ENCODE data around the gene DMGDH. TPM values are rescaled to one million over a fixed set of nuclear protein-coding genes. Genes with fewer than 3 reads are reported as not detected.

Gene DMGDH
- 0.10 TPM for polyA plus RNA-seq (2013, experiment 1 of 2)
- 0.10 TPM for polyA plus RNA-seq (2013, experiment 2 of 2)

- no peaks in the 10 kb centered on the region for H3K27me3 ChIP-seq (ENCODE audit: insufficient read depth, low read length, poor library complexity)
- no peak within 1 kb of the TSS for H3K27ac ChIP-seq (ENCODE audit: low read depth, low read length)
- H4K8ac ChIP-seq (ENCODE audit: low read depth, low read length): no peak within 1 kb of the TSS
- no peak within 1 kb of the TSS for H2BK120ac ChIP-seq (ENCODE audit: low read depth, low read length)
- H4K5ac ChIP-seq (ENCODE audit: low read length): no peak within 1 kb of the TSS
- H3K9ac ChIP-seq (ENCODE audit: low read length): no peak within 1 kb of the TSS
- no peaks in the 10 kb centered on the region for H3K79me2 ChIP-seq (ENCODE audit: control insufficient read depth, insufficient read depth, low read length)
- no peak within 1 kb of the TSS for H3K23ac ChIP-seq (ENCODE audit: low read length)
- WGBS (ENCODE audit: extremely low coverage, insufficient coverage, low lambda C conversion rate): no CpG with 5 or more reads among the region's 79 CpGs
- no peak within 1 kb of the TSS for H3K18ac ChIP-seq (ENCODE audit: low read length)
- no peak for DNase-seq
- no peak within 1 kb of the TSS for H3K4me2 ChIP-seq (ENCODE audit: low read length)
- H3K79me1 ChIP-seq (ENCODE audit: low read length): no peaks in the 10 kb centered on the region
- H3K36me3 ChIP-seq (ENCODE audit: control insufficient read depth, insufficient read depth, low read length): no peaks in the 10 kb centered on the region
- no peak within 1 kb of the TSS for H2BK5ac ChIP-seq (ENCODE audit: low read length)
- no peaks in the 10 kb centered on the region for H3K4me1 ChIP-seq (ENCODE audit: control insufficient read depth, low read depth, low read length)
- no peak within 1 kb of the TSS for H3K56ac ChIP-seq (ENCODE audit: low read length)
- no peak within 1 kb of the TSS for H3K4ac ChIP-seq (ENCODE audit: low read depth, low read length)
- no peak within 1 kb of the TSS for H3K4me3 ChIP-seq (ENCODE audit: low read length)
- H2AK5ac ChIP-seq (ENCODE audit: low read length): no peak within 1 kb of the TSS
- no peak within 1 kb of the TSS for H2BK15ac ChIP-seq (replicated peaks; ENCODE audit: low read depth)
These were observed at the start of gene DMGDH, which contains the start of gene BHMT2 for GRCh38 chr5:79069488-79070349. Gene DMGDH (minus strand): TSS chr5:79069674. CDS start chr5:79069620, 54 bp downstream. Gene BHMT2 (plus strand): TSS chr5:79069767. CDS start chr5:79069783, 16 bp downstream.

GRCh38 chr5:79112703-79113058, 43.2 kb upstream of the DMGDH start:
- peaks cover 22% of the 10 kb centered on the region for H3K27me3 ChIP-seq (ENCODE audit: insufficient read depth, low read length, poor library complexity)
- H2BK15ac ChIP-seq (replicated peaks; ENCODE audit: low read depth): no peak overlapping the region

GRCh38 chr5:79111960-79112702, 42.7 kb upstream of the DMGDH start:
- no peaks in the 10 kb centered on the region for H3K4me1 ChIP-seq (ENCODE audit: control insufficient read depth, low read depth, low read length)
- H4K5ac ChIP-seq (ENCODE audit: low read length): no peak overlapping the region
- peak overlapping the region; percentile 35 for H3K4me2 ChIP-seq (ENCODE audit: low read length)
- no peak overlapping the region for H2AK5ac ChIP-seq (ENCODE audit: low read length)
- H3K4ac ChIP-seq (ENCODE audit: low read depth, low read length): no peak overlapping the region
- no peaks in the 10 kb centered on the region for H3K79me2 ChIP-seq (ENCODE audit: control insufficient read depth, insufficient read depth, low read length)
- peak overlapping the region; percentile 3 for H3K4me3 ChIP-seq (ENCODE audit: low read length)
- DNase-seq: no peak
- H3K9ac ChIP-seq (ENCODE audit: low read length): no peak overlapping the region
- H3K36me3 ChIP-seq (ENCODE audit: control insufficient read depth, insufficient read depth, low read length): no peaks in the 10 kb centered on the region
- no peak overlapping the region for H3K23ac ChIP-seq (ENCODE audit: low read length)
- H3K56ac ChIP-seq (ENCODE audit: low read length): peak overlapping the region; percentile 22
- no peak overlapping the region for H4K8ac ChIP-seq (ENCODE audit: low read depth, low read length)
- H2BK5ac ChIP-seq (ENCODE audit: low read length): no peak overlapping the region
- H3K27ac ChIP-seq (ENCODE audit: low read depth, low read length): no peak overlapping the region
- H3K18ac ChIP-seq (ENCODE audit: low read length): no peak overlapping the region
- peaks cover 22% of the 10 kb centered on the region for H3K27me3 ChIP-seq (ENCODE audit: insufficient read depth, low read length, poor library complexity)
- no peak overlapping the region for H2BK15ac ChIP-seq (replicated peaks; ENCODE audit: low read depth)
- no CpG with 5 or more reads among the region's 39 CpGs for WGBS (ENCODE audit: extremely low coverage, insufficient coverage, low lambda C conversion rate)
- no peaks in the 10 kb centered on the region for H3K79me1 ChIP-seq (ENCODE audit: low read length)
- no peak overlapping the region for H2BK120ac ChIP-seq (ENCODE audit: low read depth, low read length)

More at GRCh38 chr5:79112703-79113058, 43.2 kb upstream of the DMGDH start:
- Histone ChIP-seq H2BK120ac (ENCODE audit: low read depth, low read length) (no peak overlapping the region), H4K5ac (ENCODE audit: low read length) (no peak overlapping the region), H3K9ac (ENCODE audit: low read length) (no peak overlapping the region), H3K23ac (ENCODE audit: low read length) (no peak overlapping the region), H3K79me1 (ENCODE audit: low read length) (no peaks in the 10 kb centered on the region), H3K27ac (ENCODE audit: low read depth, low read length) (no peak overlapping the region), H3K79me2 (ENCODE audit: control insufficient read depth, insufficient read depth, low read length) (no peaks in the 10 kb centered on the region), H3K4ac (ENCODE audit: low read depth, low read length) (no peak overlapping the region), H3K4me2 (ENCODE audit: low read length) (no peak overlapping the region), H3K56ac (ENCODE audit: low read length) (no peak overlapping the region), H3K18ac (ENCODE audit: low read length) (no peak overlapping the region), H3K36me3 (ENCODE audit: control insufficient read depth, insufficient read depth, low read length) (no peaks in the 10 kb centered on the region), H3K4me3 (ENCODE audit: low read length) (no peak overlapping the region), H2BK5ac (ENCODE audit: low read length) (no peak overlapping the region), H2AK5ac (ENCODE audit: low read length) (no peak overlapping the region), H3K4me1 (ENCODE audit: control insufficient read depth, low read depth, low read length) (no peaks in the 10 kb centered on the region), H4K8ac (ENCODE audit: low read depth, low read length) (no peak overlapping the region)
- DNase-seq: no peak
- WGBS (ENCODE audit: extremely low coverage, insufficient coverage, low lambda C conversion rate): no CpG with 5 or more reads among the region's 5 CpGs

GRCh38 chr5:79111387-79111959, 42.0 kb upstream of the DMGDH start, which contains the start of gene BHMT:
Gene BHMT (plus strand): TSS chr5:79111809. CDS start chr5:79111886, 77 bp downstream.
- DNase-seq: no peak
- Histone ChIP-seq H3K27me3 (ENCODE audit: insufficient read depth, low read length, poor library complexity) (peaks cover 22% of the 10 kb centered on the region), H2BK5ac (ENCODE audit: low read length) (no peak within 1 kb of the TSS), H3K4ac (ENCODE audit: low read depth, low read length) (no peak within 1 kb of the TSS), H3K4me1 (ENCODE audit: control insufficient read depth, low read depth, low read length) (no peaks in the 10 kb centered on the region), H3K79me1 (ENCODE audit: low read length) (no peaks in the 10 kb centered on the region), H2BK120ac (ENCODE audit: low read depth, low read length) (no peak within 1 kb of the TSS), H4K8ac (ENCODE audit: low read depth, low read length) (no peak within 1 kb of the TSS), H3K18ac (ENCODE audit: low read length) (no peak within 1 kb of the TSS), H2AK5ac (ENCODE audit: low read length) (no peak within 1 kb of the TSS), H2BK15ac (replicated peaks; ENCODE audit: low read depth) (no peak within 1 kb of the TSS), H3K79me2 (ENCODE audit: control insufficient read depth, insufficient read depth, low read length) (no peaks in the 10 kb centered on the region), H3K9ac (ENCODE audit: low read length) (no peak within 1 kb of the TSS), H3K27ac (ENCODE audit: low read depth, low read length) (no peak within 1 kb of the TSS), H3K23ac (ENCODE audit: low read length) (peak within 1 kb of the TSS; percentile 17), H3K56ac (ENCODE audit: low read length) (peak within 1 kb of the TSS; percentile 22), H3K36me3 (ENCODE audit: control insufficient read depth, insufficient read depth, low read length) (no peaks in the 10 kb centered on the region), H3K4me3 (ENCODE audit: low read length) (peak within 1 kb of the TSS; percentile 3), H3K4me2 (ENCODE audit: low read length) (peak within 1 kb of the TSS; percentile 35), H4K5ac (ENCODE audit: low read length) (no peak within 1 kb of the TSS)
- no CpG with 5 or more reads among the region's 32 CpGs for WGBS (ENCODE audit: extremely low coverage, insufficient coverage, low lambda C conversion rate)

GRCh38 chr5:79109527-79110492, 40.3 kb upstream of the DMGDH start:
- no peak overlapping the region for H4K5ac ChIP-seq (ENCODE audit: low read length)
- no peak overlapping the region for H2BK5ac ChIP-seq (ENCODE audit: low read length)
- no peaks in the 10 kb centered on the region for H3K79me1 ChIP-seq (ENCODE audit: low read length)
- H3K36me3 ChIP-seq (ENCODE audit: control insufficient read depth, insufficient read depth, low read length): no peaks in the 10 kb centered on the region
- no peak overlapping the region for H3K4ac ChIP-seq (ENCODE audit: low read depth, low read length)
- H3K4me3 ChIP-seq (ENCODE audit: low read length): no peak overlapping the region
- no peaks in the 10 kb centered on the region for H3K79me2 ChIP-seq (ENCODE audit: control insufficient read depth, insufficient read depth, low read length)
- no peak overlapping the region for H2BK120ac ChIP-seq (ENCODE audit: low read depth, low read length)
- no peak overlapping the region for H3K23ac ChIP-seq (ENCODE audit: low read length)
- H2BK15ac ChIP-seq (replicated peaks; ENCODE audit: low read depth): no peak overlapping the region
- H4K8ac ChIP-seq (ENCODE audit: low read depth, low read length): no peak overlapping the region
- WGBS (ENCODE audit: extremely low coverage, insufficient coverage, low lambda C conversion rate): no CpG with 5 or more reads among the region's 15 CpGs
- H3K4me1 ChIP-seq (ENCODE audit: control insufficient read depth, low read depth, low read length): no peaks in the 10 kb centered on the region
- no peak overlapping the region for H3K56ac ChIP-seq (ENCODE audit: low read length)
- no peak overlapping the region for H3K9ac ChIP-seq (ENCODE audit: low read length)
- no peak overlapping the region for H3K4me2 ChIP-seq (ENCODE audit: low read length)
- H2AK5ac ChIP-seq (ENCODE audit: low read length): no peak overlapping the region
- no peak overlapping the region for H3K18ac ChIP-seq (ENCODE audit: low read length)
- H3K27me3 ChIP-seq (ENCODE audit: insufficient read depth, low read length, poor library complexity): peaks cover 22% of the 10 kb centered on the region
- H3K27ac ChIP-seq (ENCODE audit: low read depth, low read length): no peak overlapping the region
- peak; percentile 59 for DNase-seq

Measured in mesendoderm (in vitro differentiated cells).